Cortex of kidney (tissue), 1 donor: Measurements from ENCODE around the gene CAV1.

ENCODE experiments used
- DNase-seq: peaks from one replicate; lab custom pipeline; 2025; lab: John Stamatoyannopoulos, UW

The CAV1 gene

DNA sequence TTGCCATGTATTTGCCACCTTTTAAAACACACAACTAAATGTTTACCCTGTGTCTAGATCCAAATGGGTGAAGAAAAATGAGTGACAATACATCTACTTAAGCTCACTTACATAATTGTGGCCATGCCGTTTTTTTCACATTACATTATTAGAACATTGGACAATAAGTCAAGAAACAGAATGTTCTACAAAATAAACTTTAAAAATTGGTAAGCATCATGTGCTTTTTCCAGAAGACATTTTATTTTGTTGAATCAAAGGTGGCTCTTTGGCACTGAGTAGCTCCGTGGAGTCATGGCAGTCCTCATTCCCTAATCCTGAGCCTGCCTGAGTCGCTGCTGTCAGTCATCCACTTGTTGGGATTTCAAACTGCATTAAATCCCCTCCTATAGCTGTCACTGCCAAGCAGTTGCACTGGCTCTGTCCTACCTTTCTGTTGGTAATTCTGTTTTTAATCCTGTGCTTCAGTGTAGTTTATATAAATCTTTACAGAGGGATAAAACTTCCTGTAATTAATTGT is 32.3 kb downstream of the CAV1 start:
- DNase-seq: no peak

DNA sequence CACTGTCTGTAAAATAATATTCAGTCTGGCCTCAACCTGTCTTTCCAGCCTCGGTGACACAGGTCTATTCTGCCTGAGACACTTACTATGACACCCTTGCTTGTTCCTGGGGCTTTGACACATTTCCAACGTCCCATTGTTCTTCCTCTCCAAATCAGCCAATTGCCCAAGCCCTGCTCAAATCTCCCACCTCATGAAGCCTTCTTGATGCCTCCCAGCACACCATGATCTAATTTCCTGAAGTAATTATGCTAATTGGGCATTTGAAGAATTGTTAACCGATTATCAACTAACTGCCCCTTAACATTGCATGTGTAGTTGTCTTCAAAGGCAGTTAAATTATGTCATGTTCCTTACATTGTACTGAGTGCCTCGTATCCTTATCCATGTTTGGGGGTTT is 33.1 kb downstream of the CAV1 start:
- no peak for DNase-seq

DNA sequence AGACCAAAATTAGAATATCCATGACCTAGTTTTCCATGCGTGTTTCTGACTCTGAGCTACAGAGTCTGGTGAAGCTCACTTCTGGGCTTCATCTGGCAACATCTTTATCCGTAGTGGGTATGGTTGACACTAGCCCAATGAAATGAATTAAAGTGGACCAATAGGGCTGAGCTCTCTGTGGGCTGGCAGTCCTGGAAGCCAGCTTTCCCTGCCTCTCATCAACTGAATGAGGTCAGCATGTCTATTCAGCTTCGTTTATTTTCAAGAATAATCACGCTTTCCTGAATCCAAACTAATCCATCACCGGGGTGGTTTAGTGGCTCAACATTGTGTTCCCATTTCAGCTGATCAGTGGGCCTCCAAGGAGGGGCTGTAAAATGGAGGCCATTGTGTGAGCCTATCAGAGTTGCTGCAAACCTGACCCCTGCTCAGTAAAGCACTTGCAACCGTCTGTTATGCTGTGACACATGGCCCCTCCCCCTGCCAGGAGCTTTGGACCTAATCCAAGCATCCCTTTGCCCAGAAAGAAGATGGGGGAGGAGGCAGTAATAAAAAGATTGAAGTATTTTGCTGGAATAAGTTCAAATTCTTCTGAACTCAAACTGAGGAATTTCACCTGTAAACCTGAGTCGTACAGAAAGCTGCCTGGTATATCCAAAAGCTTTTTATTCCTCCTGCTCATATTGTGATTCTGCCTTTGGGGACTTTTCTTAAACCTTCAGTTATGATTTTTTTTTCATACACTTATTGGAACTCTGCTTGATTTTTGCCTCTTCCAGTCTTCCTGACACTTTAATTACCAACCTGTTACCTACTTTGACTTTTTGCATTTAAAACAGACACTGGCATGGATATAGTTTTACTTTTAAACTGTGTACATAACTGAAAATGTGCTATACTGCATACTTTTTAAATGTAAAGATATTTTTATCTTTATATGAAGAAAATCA is 35.5 kb downstream of the CAV1 start:
- DNase-seq: no peak

DNA sequence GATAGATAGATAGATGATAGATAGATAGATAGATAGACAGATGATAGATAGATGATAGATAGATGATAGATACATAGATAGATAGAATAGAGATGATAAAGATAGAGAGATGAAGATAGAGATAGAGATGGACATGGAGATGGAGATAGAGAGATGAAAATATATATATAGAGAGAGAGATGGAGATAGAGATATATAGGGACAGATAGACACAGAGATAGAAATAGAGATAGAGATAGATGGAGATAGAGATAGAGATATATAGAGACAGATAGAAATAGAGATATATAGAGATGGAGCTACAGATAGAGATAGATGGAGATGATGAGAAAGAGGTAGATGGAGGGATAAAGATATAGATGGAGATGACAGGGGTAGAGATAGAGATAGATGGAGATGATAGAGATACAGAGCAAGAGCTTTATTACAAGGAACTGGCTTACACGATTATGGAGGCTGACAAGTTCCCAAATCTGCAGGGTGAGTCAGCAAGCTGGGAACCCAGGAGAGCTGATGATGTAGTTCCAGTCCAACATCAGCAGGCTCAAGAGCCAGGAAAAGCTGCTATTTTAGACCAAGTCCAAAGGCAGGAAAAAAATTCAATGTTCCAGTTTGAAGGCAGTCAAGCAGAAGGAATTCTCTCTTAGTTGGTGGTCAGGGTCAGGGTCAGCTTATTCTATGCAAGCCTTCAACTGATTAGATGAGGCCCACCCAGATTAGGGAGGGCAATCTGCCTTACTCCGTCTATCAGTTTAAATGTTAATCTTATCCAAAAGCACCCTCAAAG is 37.1 kb downstream of the CAV1 start:
- DNase-seq: no peak

DNA sequence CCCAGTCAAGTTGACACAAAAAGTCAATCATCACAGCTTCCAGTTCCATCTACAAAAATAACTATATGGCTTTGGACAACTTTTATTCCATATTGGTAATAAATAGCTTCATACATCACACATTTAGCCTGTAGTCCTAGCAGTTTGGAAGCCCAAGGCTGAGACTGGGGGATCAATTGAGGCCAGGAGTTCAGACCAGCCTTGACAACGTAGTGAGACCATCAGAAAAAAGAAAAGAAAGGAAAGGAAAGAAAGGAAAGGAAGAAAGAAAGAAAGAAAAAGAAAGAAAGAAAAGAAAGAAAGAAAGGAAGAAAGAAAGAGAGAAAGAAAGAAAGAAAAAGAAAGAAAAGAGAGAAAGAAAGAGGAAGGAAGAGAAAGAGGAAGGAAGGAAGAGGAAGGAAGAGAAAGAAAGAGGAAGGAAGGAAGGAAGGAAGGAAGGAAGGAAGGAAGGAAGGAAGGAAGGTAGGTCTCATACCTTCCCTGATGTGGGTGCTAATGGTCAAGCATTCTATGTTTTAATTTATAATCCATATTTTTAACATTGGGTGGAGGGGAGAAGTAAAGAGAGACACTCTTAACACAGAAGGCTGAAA is 37.8 kb downstream of the CAV1 start:
- DNase-seq: no peak

DNA sequence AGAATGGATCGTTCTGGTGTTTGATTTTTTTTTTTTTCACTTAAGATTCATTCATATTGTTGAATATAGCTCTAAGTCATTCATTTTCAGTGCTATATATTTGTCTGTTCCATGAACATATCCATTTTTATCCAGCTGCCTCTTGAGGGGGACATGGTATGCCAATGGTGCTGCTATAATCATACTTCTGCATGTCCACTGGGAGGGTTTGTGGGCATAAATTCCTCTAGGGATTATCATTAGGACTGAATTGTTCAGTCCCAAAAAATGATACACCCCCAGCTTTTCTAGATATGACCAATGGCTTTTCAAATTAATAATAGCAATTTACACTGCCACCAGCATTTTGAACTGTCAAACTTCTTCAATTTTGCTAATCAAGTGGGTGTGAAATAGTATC is 41.1 kb downstream of the CAV1 start:
- DNase-seq: no peak

DNA sequence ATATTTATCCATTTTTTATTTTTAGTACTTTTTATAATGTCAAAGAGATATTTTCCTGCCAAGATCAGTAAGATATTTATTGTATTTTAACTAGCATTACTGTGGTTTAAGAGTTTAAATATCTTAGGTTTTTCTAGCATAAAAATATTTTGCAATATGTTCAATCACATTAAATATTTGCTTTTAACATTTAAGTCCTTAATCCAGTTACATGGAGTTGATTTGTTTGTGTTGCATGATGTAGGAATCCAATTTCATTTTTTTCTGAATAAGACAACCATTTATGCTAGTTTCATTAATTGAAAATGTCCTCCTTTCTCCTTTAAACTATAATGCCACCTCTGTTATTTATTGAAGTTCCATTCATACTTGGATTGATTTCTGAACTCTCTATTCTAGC is 41.8 kb downstream of the CAV1 start:
- DNase-seq: no peak

DNA sequence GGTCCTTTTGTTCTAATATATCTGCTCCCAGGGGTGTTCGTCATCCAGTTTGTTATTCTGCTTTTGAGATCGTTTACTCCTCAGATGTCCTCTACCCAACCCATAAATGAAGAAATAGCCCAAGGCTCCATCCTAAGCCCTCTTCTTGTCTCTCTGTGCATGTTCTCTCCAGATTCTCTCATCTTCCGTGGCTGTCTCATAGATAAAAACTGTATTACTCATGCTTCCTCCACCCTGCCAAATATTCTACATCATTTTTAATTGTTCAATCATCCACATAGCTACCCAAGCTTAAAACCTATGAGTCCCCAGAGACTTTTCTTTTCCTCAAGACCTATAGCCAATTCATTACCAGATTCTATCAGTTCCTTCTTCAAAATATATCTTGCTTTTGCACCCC is 44.9 kb downstream of the CAV1 start:
- no peak for DNase-seq

DNA sequence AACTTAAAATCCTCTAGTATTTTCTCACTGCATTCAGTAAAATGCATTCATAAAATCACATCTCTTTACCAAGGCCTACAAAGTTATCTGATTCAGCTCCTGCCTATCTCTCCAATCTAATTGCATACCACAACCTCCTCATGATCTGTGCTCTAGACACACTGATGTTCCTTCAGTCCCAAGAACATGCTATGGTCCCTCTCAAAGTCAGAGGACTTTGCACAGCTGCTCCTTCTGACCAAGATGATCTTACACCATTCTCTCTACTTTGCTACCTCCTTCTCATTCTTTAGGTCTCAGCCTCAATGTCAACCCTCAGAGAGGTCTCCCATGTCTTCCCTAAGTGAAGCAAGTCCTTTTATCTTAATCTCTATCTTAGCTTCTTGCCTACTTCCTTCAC is 45.5 kb downstream of the CAV1 start:
- no peak for DNase-seq

DNA sequence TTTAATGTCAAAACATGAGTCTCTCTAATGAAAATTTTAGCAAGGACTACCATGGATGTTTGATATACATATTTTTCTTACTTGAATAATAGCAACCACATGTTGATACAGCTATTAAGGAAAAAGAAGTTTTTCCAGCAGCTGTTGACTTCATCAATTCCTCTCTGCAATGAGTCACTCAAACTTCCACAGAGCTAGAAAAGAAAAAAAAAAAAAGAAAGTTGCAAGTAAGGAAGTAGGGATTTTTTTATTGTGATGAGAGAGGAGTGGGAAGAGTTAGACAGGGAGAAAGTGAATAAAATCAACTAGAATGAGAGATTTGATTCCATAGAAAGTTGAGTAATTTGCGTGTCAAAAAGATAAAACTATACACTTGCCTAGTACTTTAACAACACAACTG is 46.2 kb downstream of the CAV1 start:
- DNase-seq: no peak

DNA sequence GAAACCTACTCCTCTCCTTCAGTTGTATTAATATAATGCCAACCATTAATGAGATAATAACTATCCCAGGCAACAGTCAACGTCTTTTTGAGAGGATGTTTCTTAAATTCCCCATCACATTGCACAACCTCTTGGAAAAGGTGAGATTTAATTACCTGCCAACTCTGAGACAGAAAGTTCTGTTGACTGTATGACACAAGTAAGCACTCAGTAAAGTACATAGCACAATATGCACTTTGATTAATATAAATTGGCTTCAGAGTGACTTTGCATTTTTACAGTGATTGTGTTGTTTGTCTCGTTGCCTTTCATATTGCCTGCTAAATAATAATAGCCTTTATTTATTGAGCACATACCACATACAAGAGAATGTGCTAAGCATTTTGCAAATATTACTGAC is 46.7 kb downstream of the CAV1 start:
- no peak for DNase-seq

DNA sequence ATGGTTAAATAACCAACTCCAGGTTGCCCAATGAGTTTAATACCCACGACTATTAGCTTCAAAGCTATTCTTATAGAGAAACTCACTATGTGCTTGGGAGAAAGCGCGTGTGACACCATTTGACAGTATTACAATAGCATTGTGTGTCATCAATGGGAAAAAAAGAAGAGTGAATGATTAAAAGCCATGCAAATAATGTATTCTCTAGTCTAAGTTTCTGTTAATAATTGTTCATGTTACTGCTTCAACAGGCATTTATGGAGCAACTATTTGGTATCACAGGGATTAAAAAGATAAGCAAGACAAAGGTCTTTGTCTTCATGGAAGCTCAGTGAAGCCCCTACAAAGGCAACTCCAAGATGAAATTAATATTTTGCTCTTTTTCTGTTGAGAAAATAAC is 47.2 kb downstream of the CAV1 start:
- no peak for DNase-seq

DNA sequence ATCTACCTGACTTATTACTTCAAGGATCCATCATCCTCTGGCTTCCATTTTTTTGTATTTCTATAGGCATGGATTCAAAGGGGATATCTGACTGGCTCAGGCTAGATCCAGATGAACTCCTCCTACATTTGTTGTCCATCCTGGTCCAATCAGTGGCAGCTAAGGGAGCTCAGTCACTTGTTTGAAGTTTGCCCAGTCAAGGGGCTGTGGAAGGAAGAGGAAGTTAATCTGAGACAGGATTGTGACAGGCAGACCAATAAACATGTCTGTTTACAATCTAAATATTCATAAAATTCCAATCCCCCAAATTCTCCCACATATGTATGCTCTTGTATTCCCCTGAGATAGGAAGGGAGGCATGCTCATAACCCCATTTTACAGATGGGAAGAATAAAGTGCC is 48.7 kb downstream of the CAV1 start:
- DNase-seq: no peak

DNA sequence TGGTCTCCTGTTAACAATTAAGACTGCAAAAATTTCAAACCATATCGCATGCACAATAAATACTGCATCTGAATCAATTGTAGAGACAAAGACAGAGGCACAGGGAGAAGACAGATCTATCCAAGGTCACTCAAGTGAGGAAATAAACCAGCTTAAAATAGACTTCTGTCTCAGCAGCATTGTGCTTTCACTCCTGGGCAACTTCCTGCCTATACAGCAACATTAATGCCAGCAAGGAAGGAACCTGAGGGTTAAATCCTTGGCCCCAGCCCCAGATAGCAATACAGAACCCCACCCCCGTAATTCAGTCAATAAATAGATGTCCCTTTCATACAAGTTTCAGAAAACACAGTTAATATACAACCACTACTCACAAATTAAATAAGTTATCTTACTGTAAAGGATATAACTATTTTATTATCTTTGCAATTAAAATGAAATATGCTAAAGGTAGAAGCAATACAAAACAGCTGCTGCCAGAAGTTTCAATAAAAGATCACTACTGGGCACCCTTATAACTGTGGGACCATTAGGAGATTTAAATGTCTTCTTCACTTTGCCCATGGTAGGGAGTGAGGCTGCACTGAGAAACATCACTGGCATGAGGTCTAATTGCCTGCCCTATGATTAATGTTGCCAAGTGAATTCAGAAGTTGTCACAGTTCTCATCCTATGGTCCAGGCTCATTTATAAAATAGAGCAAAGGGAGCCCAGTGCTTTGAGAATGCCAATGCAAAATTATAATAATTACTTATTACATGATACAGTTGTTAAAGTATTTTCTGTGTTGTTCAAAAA is 49.4 kb downstream of the CAV1 start:
- no peak for DNase-seq

DNA sequence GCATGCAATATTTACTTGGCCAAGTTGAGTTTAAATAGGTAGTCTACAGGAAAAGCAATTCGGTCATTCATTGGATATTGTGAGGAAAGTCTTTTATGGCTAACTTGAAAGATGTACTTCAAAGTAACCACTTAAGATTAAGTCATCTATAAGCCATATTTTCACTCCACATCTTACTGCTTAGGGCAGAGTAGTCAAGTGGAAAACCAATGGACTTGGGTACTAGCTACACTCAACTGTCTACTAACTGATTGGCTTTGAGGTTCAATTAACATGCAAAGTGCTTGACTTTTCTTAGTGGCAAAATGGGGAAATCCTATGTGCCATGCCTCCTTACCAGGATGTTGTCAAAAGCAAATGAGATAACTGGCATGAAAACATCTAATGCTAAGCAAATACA is 51.0 kb downstream of the CAV1 start:
- DNase-seq: no peak

DNA sequence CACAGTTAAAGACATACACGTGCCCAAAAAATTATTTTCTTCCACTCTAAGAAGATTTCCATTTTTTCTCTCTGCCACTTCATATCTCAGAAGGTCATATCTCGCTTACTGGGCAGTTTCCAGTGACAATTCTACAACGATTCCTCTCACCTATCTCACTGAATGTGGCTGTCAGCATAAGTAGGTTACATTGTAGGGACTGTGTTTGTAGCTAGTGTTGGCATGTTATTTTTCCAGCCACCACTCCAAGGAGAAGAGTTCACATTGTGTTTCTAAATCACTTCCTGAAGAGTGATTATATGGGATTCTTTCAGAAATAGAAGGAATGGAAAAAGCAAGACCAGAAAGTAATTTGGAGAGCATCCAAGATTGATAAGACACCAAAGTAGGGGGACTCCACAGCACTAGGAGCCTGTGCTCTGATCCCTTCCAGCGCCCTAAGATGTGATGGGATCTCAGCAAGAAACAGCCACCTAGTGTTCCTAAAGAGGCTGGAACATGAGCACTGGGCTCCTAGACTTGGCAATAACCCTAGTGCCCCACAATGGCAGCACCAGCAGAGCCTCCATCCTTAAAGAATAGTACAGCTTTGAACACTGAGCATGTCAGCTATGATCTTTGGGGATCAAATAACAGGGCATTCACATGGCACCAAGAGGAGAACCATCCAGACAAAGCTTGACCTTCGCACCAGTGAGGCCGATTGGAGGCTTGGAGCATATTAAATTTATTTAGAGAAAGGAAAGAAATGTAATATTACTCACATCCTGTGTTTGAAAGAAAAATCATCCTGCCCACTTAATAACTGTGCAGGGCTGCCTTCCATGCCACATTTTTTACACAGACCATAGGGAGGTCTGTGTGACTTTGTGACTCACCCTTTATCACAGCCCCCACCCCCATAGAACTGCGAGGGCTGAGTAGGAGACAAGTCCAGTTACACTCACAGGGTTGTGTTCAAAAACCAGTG is 51.8 kb downstream of the CAV1 start:
- no peak for DNase-seq

DNA sequence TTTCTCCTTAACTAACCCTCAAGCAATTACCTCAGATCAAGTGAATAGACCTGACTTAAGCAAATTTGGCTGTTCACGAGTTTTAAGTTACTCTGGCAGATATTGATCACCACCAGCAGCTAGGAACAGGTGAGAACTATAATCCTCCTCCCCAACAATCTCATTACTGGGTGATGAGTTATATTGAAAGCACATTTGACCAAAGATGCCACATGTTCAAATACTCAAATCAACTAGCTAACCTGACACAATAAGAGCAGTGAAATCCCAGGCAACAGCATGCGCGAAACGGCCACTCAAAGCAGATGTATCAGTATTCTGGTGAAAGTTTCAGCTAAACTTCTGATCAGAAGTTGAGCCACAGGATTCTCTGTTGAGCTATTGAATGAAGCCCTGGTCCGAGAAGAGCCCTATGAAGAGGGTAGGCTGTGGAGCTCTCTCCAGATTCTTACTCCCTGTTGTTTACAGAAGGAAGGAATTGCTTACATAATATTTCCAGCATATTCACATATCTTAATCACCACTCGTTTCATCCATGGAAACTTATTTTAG is 52.6 kb downstream of the CAV1 start:
- no peak for DNase-seq

DNA sequence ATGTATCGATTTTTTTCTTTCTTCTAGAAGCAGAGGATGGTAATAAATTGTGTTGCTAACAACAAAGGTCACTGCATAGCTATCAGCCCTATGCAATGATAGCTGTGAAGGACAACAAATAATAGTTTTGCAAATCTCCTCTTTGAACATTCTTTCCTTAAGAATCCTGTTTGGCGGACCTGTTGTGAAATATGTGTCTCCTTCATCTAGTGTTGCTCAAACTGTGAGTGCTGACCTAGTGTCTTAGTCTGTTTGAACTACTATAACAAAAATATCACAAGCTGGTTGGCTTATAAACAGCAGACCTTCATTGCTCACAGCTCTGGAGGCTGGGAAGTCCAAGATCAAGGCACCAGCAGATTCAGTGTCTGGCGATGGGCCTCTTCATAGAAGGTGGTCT is 53.7 kb downstream of the CAV1 start:
- no peak for DNase-seq

DNA sequence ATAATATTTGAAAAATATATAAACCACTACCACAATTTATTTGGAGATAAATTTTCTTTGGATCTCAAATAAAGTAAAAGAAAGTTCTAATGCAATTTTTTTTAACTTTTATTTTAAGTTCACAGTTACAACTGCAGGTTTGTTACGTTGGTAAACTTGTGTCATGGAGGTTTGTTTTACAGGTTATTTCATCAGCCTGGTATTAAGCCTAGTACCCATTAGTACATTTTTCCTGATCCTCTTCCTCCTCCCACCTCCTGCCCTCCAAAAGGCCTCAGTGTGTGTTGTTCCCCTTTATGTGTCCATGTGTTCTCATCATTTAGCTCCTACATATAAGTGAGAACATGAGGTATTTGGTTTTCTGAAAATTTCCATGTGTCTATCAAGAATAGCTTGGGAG is 54.5 kb downstream of the CAV1 start:
- no peak for DNase-seq

DNA sequence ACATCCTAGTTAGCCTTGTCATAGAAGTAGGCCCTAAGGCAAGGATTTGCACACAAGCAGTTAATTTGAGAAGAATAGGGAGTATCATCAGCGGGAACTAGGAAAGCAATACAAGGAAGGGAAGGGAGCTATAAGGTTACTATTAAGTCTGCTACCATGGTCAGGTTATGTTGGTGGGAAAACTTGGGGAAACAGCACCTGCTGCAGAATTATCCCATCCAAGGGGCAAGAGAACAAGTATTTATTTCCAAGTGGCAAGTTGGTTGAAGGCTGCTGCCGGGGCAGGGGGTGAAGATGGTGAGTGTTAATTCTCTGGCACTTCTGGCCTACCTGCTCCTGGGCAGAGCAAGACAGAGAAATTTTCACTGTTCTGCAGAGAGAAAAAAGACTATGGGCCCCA is 55.0 kb downstream of the CAV1 start:
- no peak for DNase-seq
